ENCODE data around the gene MUC12. TPM values are rescaled to one million over a fixed set of nuclear protein-coding genes. Genes with fewer than 3 reads are reported as not detected.
"Not testable (repeated sequence)": the region's sequence is repeated elsewhere in the genome, so short reads cannot be mapped to it uniquely, and the experiment has no call there.

Gene MUC12
- total RNA-seq, 5 donors from 2014 or later (not counting 1 experiment from before 2014, with no cell fraction given): 0.09 to 0.51 (median 0.33) TPM; not detected in 2

DNA sequence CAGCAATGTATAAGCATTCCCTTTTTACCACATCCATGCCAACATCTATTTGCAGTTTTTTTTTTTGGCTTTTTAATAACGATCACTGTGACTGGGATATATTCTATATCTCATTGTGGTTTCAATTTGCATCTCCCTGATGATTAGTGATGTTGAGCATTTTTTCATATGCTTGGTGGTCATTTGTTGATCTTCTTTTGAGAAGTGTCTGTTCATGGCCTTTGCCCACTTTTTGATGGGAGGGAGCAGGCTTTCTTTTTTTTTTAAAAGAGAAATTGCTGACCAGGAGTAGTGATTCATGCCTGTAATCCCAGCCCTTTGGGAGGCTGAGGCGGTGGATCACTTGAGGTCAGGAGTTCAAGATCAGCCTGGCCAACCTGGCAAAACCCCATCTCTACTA, 54.5 kb downstream of the MUC12 start:
- H3K36me3 Mint-ChIP-seq: no peaks in the 10 kb centered on the region
- POLR2A ChIA-PET: no interaction called here
- CTCF ChIA-PET: no interaction called here

DNA sequence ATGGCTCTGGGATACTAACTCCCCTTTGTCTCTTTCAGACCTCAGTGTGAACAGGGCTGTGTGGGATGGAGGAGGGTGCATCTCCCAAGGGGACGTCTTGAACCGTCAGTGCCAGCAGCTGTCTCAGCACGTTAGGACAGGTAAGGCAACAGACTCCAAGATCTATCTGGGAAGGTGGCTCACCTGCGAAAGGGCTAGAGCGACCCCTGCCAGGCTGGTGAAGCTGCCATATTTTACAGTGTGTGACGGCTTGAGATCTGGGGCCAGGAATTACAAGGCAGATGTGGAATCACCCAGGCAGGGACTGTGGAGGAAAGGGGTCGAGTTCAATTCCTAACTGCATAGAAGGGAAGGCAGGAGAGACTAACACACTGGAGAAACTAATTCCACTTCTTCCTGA, 61.7 kb downstream of the MUC12 start:
- POLR2A ChIA-PET: no interaction called here
- H3K4me1 Mint-ChIP-seq: no peaks in the 10 kb centered on the region
- 25% methylated on average over 5 of the region's 7 CpGs for WGBS (ENCODE audit: insufficient coverage)

More for the DNA sequence above, 54.5 kb downstream of the MUC12 start:
- Histone ChIP-seq H3K36me3 (ENCODE audit: control insufficient read depth in 2 of 2, extremely low read depth in 1 of 2, insufficient read depth in 1 of 2, low read length in 1 of 2) (no peaks in the 10 kb centered on the region), H3K4me1 (ENCODE audit: control insufficient read depth in 1 of 2, extremely low read depth in 1 of 2, insufficient read depth in 2 of 2, low read length in 2 of 2) (peaks cover 0 to 2% of the 10 kb centered on the region in 2 experiments), H3K27ac (ENCODE audit: low read length) (no peak overlapping the region), H3K9me3 (no peaks in the 10 kb centered on the region), H3K27me3 (replicated peaks in 1 of 2; ENCODE audit: control insufficient read depth in 2 of 2, extremely low read depth in 1 of 2, insufficient read depth in 2 of 2, low read length in 1 of 2) (peaks cover 0 to 51% of the 10 kb centered on the region in 2 experiments), H3K4me3 (ENCODE audit: control insufficient read depth in 1 of 2, extremely low read depth in 1 of 2, low read length in 1 of 2) (no peak overlapping the region)
- Mint-ChIP-seq H3K27me3 (peaks cover 16 to 18% of the 10 kb centered on the region in 2 donors), H3K27ac (no peak overlapping the region), H3K9me3 (no peaks in the 10 kb centered on the region), H3K4me3 (no peak overlapping the region), H3K4me1 (peaks cover 0 to 3% (median 1%) of the 10 kb centered on the region in 3 donors)
- DNase-seq (no peak), ATAC-seq (replicated peaks in 1 of 4) (no peak)
- WGBS (ENCODE audit: insufficient coverage): no CpG with 5 or more reads among the region's 2 CpGs

DNA sequence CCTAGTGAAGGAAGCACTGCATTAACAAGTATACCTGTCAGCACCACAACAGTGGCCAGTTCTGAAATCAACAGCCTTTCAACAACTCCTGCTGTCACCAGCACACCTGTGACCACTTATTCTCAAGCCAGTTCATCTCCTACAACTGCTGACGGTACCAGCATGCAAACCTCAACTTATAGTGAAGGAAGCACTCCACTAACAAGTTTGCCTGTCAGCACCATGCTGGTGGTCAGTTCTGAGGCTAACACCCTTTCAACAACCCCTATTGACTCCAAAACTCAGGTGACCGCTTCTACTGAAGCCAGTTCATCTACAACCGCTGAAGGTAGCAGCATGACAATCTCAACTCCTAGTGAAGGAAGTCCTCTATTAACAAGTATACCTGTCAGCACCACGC, 66.6 kb downstream of the MUC12 start:
- no peak overlapping the region for H3K27ac ChIP-seq (ENCODE audit: low read length)
- Mint-ChIP-seq H3K27ac (no peak overlapping the region), H3K27me3 (peaks cover 3 to 4% of the 10 kb centered on the region in 2 donors), H3K9me3 (peaks cover 0 to 4% (median 0%) of the 10 kb centered on the region in 3 donors), H3K36me3 (no peaks in the 10 kb centered on the region), H3K4me3 (no peak overlapping the region), H3K4me1 (no peaks in the 10 kb centered on the region)
- H3K4me1 ChIP-seq (ENCODE audit: control insufficient read depth in 1 of 2, extremely low read depth in 1 of 2, insufficient read depth in 2 of 2, low read length in 2 of 2): no peaks in the 10 kb centered on the region
- H3K4me3 ChIP-seq (ENCODE audit: control insufficient read depth in 1 of 2, extremely low read depth in 1 of 2, low read length in 1 of 2): no peak overlapping the region
- POLR2A ChIA-PET: no interaction called here
- H3K9me3 ChIP-seq: no peaks in the 10 kb centered on the region
- peaks cover 0 to 24% of the 10 kb centered on the region in 2 experiments for H3K27me3 ChIP-seq (replicated peaks in 1 of 2; ENCODE audit: control insufficient read depth in 2 of 2, extremely low read depth in 1 of 2, insufficient read depth in 2 of 2, low read length in 1 of 2)
- WGBS (ENCODE audit: insufficient coverage): 78% methylated on average over 3 of the region's 4 CpGs
- H3K36me3 ChIP-seq (ENCODE audit: control insufficient read depth in 2 of 2, extremely low read depth in 1 of 2, insufficient read depth in 1 of 2, low read length in 1 of 2): no peaks in the 10 kb centered on the region
- DNase-seq (no peak), ATAC-seq (replicated peaks in 1 of 4) (no peak)
- CTCF ChIA-PET: no interaction called here

More for the DNA sequence above, 61.7 kb downstream of the MUC12 start:
- DNase-seq (no peak), ATAC-seq (replicated peaks in 1 of 4) (no peak)
- H3K4me3 Mint-ChIP-seq: no peak overlapping the region
- no peaks in the 10 kb centered on the region for H3K4me1 ChIP-seq (ENCODE audit: control insufficient read depth in 1 of 2, extremely low read depth in 1 of 2, insufficient read depth in 2 of 2, low read length in 2 of 2)
- peaks cover 6 to 7% of the 10 kb centered on the region in 2 donors for H3K27me3 Mint-ChIP-seq
- no peak overlapping the region for H3K4me3 ChIP-seq (ENCODE audit: control insufficient read depth in 1 of 2, extremely low read depth in 1 of 2, low read length in 1 of 2)
- no peaks in the 10 kb centered on the region for H3K9me3 ChIP-seq
- no peak overlapping the region for H3K27ac Mint-ChIP-seq
- no peaks in the 10 kb centered on the region for H3K36me3 ChIP-seq (ENCODE audit: control insufficient read depth in 2 of 2, extremely low read depth in 1 of 2, insufficient read depth in 1 of 2, low read length in 1 of 2)
- H3K27me3 ChIP-seq (replicated peaks in 1 of 2; ENCODE audit: control insufficient read depth in 2 of 2, extremely low read depth in 1 of 2, insufficient read depth in 2 of 2, low read length in 1 of 2): peaks cover 0 to 12% of the 10 kb centered on the region in 2 experiments
- CTCF ChIA-PET: no interaction called here
- H3K9me3 Mint-ChIP-seq: no peaks in the 10 kb centered on the region
- no peak overlapping the region for H3K27ac ChIP-seq (ENCODE audit: low read length)
- H3K36me3 Mint-ChIP-seq: no peaks in the 10 kb centered on the region

DNA sequence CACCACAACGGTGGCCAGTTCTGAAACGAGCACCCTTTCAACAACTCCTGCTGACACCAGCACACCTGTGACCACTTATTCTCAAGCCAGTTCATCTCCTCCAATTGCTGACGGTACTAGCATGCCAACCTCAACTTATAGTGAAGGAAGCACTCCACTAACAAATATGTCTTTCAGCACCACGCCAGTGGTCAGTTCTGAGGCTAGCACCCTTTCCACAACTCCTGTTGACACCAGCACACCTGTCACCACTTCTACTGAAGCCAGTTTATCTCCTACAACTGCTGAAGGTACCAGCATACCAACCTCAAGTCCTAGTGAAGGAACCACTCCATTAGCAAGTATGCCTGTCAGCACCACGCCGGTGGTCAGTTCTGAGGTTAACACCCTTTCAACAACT, 71.9 kb downstream of the MUC12 start:
- H3K4me1 Mint-ChIP-seq; H3K27ac ChIP-seq (ENCODE audit: low read length); POLR2A ChIA-PET; H3K27ac Mint-ChIP-seq; H3K9me3 Mint-ChIP-seq; ATAC-seq (replicated peaks in 1 of 4); H3K36me3 Mint-ChIP-seq; H3K36me3 ChIP-seq (ENCODE audit: control insufficient read depth in 2 of 2, extremely low read depth in 1 of 2, insufficient read depth in 1 of 2, low read length in 1 of 2); H3K27me3 Mint-ChIP-seq; H3K4me3 Mint-ChIP-seq; CTCF ChIA-PET; H3K4me1 ChIP-seq (ENCODE audit: control insufficient read depth in 1 of 2, extremely low read depth in 1 of 2, insufficient read depth in 2 of 2, low read length in 2 of 2); H3K9me3 ChIP-seq; H3K4me3 ChIP-seq (ENCODE audit: control insufficient read depth in 1 of 2, extremely low read depth in 1 of 2, low read length in 1 of 2); DNase-seq: not testable (repeated sequence)
- WGBS (ENCODE audit: insufficient coverage): 77% methylated on average over 6 of the region's 6 CpGs
- H3K27me3 ChIP-seq (replicated peaks in 1 of 2; ENCODE audit: control insufficient read depth in 2 of 2, extremely low read depth in 1 of 2, insufficient read depth in 2 of 2, low read length in 1 of 2): peaks cover 0 to 26% of the 10 kb centered on the region in 2 experiments

DNA sequence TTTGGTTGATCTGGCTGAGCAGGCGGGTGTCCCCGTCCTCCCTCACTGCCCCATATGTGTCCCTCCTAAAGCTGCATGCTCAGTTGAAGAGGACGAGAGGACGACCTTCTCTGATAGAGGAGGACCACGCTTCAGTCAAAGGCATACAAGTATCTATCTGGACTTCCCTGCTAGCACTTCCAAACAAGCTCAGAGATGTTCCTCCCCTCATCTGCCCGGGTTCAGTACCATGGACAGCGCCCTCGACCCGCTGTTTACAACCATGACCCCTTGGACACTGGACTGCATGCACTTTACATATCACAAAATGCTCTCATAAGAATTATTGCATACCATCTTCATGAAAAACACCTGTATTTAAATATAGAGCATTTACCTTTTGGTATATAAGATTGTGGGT, 89.0 kb downstream of the MUC12 start:
- no peaks in the 10 kb centered on the region for H3K4me1 ChIP-seq (ENCODE audit: control insufficient read depth in 1 of 2, extremely low read depth in 1 of 2, insufficient read depth in 2 of 2, low read length in 2 of 2)
- no peaks in the 10 kb centered on the region for H3K36me3 ChIP-seq (ENCODE audit: control insufficient read depth in 2 of 2, extremely low read depth in 1 of 2, insufficient read depth in 1 of 2, low read length in 1 of 2)
- H3K4me3 Mint-ChIP-seq: no peak overlapping the region
- H3K27me3 Mint-ChIP-seq: peaks cover 42 to 55% of the 10 kb centered on the region in 2 donors
- no peak overlapping the region for H3K27ac ChIP-seq (ENCODE audit: low read length)
- 6% methylated on average over 5 of the region's 9 CpGs for WGBS (ENCODE audit: insufficient coverage)
- ChIA-PET POLR2A (no interaction called here), CTCF (interaction anchor here (0.6 to 1.4 kb wide), 4 partner anchors 19 to 168 kb away, joined by 3 to 6 read pairs (median 5); partner anchors contain the start of gene UFSP1 (in 1 of the 2))
- peak in 25 of 35 experiments; percentile 2 to 65 (median 29) for DNase-seq
- no peak overlapping the region for H3K27ac Mint-ChIP-seq
- peaks cover 0 to 4% (median 2%) of the 10 kb centered on the region in 3 donors for H3K4me1 Mint-ChIP-seq
- no peak overlapping the region for H3K4me3 ChIP-seq (ENCODE audit: control insufficient read depth in 1 of 2, extremely low read depth in 1 of 2, low read length in 1 of 2)
- peaks cover 4 to 51% of the 10 kb centered on the region in 2 experiments for H3K27me3 ChIP-seq (replicated peaks in 1 of 2; ENCODE audit: control insufficient read depth in 2 of 2, extremely low read depth in 1 of 2, insufficient read depth in 2 of 2, low read length in 1 of 2)
- no peaks in the 10 kb centered on the region for H3K9me3 ChIP-seq
- H3K36me3 Mint-ChIP-seq: no peaks in the 10 kb centered on the region
- ATAC-seq (replicated peaks in 1 of 4): no peak
- no peaks in the 10 kb centered on the region for H3K9me3 Mint-ChIP-seq

DNA sequence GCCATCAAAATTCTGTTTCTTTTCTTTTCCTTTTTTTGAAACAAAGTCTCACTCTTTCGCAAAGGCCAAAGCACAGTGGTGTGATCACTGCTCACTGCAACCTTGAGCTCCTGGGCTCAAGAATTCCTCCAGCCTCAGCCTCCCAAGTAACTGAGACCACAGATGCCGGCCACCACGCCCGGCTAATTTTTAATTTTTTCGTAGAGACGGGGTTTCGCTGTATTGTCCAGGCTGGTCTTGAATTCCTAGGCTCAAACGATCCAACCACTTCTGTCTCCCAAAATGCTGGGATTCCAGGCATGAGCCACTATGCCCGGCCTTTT, 90.2 kb downstream of the MUC12 start:
- no peak overlapping the region for H3K4me3 Mint-ChIP-seq
- H3K36me3 ChIP-seq (ENCODE audit: control insufficient read depth in 2 of 2, extremely low read depth in 1 of 2, insufficient read depth in 1 of 2, low read length in 1 of 2): no peaks in the 10 kb centered on the region
- H3K9me3 Mint-ChIP-seq: no peaks in the 10 kb centered on the region
- H3K4me1 Mint-ChIP-seq: peaks cover 0 to 4% (median 2%) of the 10 kb centered on the region in 3 donors
- no peak overlapping the region for H3K27ac Mint-ChIP-seq
- H3K4me3 ChIP-seq (ENCODE audit: control insufficient read depth in 1 of 2, extremely low read depth in 1 of 2, low read length in 1 of 2): no peak overlapping the region
- WGBS (ENCODE audit: insufficient coverage): 28% methylated on average over 7 of the region's 9 CpGs
- H3K27ac ChIP-seq (ENCODE audit: low read length): no peak overlapping the region
- H3K27me3 ChIP-seq (replicated peaks in 1 of 2; ENCODE audit: control insufficient read depth in 2 of 2, extremely low read depth in 1 of 2, insufficient read depth in 2 of 2, low read length in 1 of 2): peaks cover 4 to 58% of the 10 kb centered on the region in 2 experiments
- H3K4me1 ChIP-seq (ENCODE audit: control insufficient read depth in 1 of 2, extremely low read depth in 1 of 2, insufficient read depth in 2 of 2, low read length in 2 of 2): no peaks in the 10 kb centered on the region
- H3K36me3 Mint-ChIP-seq: no peaks in the 10 kb centered on the region
- ATAC-seq (replicated peaks in 1 of 4) (no peak), DNase-seq (no peak)
- peaks cover 47 to 59% of the 10 kb centered on the region in 2 donors for H3K27me3 Mint-ChIP-seq
- ChIA-PET POLR2A (no interaction called here), CTCF (interaction anchor here in 1 of 2 donors (0.6 to 0.7 kb wide), 3 partner anchors 94 to 255 kb away, joined by 3 to 8 read pairs (median 3); no protein-coding TSS in a partner anchor)
- no peaks in the 10 kb centered on the region for H3K9me3 ChIP-seq

DNA sequence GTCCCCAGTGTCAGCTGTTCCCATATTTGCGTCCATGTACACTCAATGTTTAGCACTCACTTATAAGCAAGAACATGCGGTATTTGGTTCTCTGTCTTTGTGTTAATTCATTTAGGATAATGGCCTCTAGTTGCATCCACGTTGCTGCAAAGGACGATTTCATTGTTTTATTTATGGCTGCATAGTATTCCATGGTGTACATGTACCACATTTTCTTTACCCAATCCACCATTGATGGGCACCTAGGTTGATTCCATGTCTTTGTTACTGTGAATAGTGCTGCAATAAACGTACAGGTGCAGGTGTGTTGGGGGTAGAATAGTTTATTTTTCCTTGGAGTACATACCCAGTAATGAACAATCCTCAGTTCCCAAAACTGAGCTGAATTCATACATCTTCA, 91.6 kb downstream of the MUC12 start:
- Mint-ChIP-seq H3K27me3 (peaks cover 47 to 63% of the 10 kb centered on the region in 2 donors), H3K4me3 (no peak overlapping the region), H3K36me3 (no peaks in the 10 kb centered on the region), H3K4me1 (peaks cover 0 to 4% (median 2%) of the 10 kb centered on the region in 3 donors), H3K27ac (no peak overlapping the region), H3K9me3 (no peaks in the 10 kb centered on the region)
- Histone ChIP-seq H3K27ac (ENCODE audit: low read length) (no peak overlapping the region), H3K27me3 (replicated peaks in 1 of 2; ENCODE audit: control insufficient read depth in 2 of 2, extremely low read depth in 1 of 2, insufficient read depth in 2 of 2, low read length in 1 of 2) (peaks cover 5 to 66% of the 10 kb centered on the region in 2 experiments), H3K4me3 (ENCODE audit: control insufficient read depth in 1 of 2, extremely low read depth in 1 of 2, low read length in 1 of 2) (no peak overlapping the region), H3K9me3 (no peaks in the 10 kb centered on the region), H3K36me3 (ENCODE audit: control insufficient read depth in 2 of 2, extremely low read depth in 1 of 2, insufficient read depth in 1 of 2, low read length in 1 of 2) (no peaks in the 10 kb centered on the region), H3K4me1 (ENCODE audit: control insufficient read depth in 1 of 2, extremely low read depth in 1 of 2, insufficient read depth in 2 of 2, low read length in 2 of 2) (no peaks in the 10 kb centered on the region)
- DNase-seq: no peak
- ATAC-seq (replicated peaks in 1 of 4): no peak
- CTCF ChIA-PET: interaction anchor here (0.5 to 0.6 kb wide), 2 partner anchors 9 to 20 kb away, joined by 3 read pairs; no protein-coding TSS in a partner anchor
- POLR2A ChIA-PET: no interaction called here
- WGBS (ENCODE audit: insufficient coverage): no CpG with 5 or more reads among the region's 5 CpGs
